GM19043 (cell line): Measurements from ENCODE around the gene SYTL3.
"Not testable (repeated sequence)": the region's sequence is repeated elsewhere in the genome, so short reads cannot be mapped to it uniquely, and the experiment has no call there.

Experiments
- ATAC-seq: cut with Tn5 transposase; IDR thresholded peaks from one replicate; pipeline ENCODE4 v1.9.1; 2021; ENCODE audit warnings: low read depth; ENCODE audit not compliant: unreplicated experiment

SYTL3 gene

DNA sequence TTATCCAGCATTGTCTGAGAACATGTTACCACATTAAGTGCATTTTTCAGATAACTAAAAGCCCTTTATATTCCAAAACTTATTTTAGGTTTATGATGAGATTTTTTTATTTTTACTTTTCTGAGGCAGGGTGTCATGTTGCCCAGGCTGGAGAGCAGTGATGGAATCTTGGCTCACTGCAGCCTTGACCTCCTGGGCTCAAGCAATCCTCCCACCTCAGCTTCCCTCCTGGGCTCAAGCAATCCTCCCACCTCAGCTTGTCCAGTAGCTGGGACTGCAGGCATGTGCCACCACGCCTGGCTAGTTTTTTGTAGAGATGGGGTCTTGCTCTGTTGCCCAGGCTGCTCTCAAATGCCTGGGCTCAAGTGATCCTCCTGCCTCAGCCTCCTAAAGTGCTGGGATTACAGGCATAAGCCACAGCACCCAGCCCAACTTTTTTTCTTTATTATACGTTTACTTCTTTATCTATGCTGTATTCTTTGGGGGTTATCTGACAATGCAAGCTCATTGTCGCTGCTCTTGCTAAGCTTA is 11.5 kb upstream of the SYTL3 start:
- no peak for ATAC-seq

DNA sequence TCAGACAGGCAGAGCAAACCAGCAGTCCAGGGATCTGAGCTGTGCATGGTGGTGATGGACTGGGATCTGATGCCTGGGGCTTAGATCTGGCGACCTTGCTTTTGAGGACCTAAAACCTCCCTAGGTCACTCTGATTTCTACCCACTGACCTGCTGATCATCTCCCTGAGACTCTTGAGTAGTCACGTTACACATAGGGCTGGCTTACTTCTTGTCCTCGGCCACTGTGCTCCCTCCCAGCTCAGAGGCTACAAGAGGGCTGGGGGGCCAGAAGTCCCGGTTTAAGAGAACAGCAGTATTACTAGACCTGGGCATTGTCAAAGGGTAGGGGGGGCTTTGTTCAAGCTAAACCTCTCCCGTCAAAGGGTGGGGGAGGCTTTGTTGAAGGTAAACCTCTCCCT is 10.8 kb upstream of the SYTL3 start:
- ATAC-seq = no peak

DNA sequence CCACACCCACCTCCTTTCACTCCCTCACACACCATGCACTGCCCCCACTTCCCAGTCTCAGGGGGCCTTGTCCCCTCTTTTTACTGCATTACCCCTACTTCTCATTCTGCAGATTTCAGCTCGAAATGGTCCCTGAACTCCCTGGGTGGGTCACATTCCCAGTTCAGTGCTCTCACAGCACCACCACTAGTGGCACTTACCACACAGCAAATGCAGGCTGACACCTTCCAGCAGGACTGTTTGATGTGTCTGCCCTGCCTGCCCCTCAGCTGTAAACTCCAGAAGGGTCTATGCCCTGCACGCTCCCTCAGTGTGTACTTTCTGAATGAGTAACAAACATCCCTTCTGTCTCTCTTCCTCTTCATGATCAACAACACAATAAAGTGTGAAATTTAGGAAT is 9.3 kb upstream of the SYTL3 start:
- ATAC-seq = no peak

DNA sequence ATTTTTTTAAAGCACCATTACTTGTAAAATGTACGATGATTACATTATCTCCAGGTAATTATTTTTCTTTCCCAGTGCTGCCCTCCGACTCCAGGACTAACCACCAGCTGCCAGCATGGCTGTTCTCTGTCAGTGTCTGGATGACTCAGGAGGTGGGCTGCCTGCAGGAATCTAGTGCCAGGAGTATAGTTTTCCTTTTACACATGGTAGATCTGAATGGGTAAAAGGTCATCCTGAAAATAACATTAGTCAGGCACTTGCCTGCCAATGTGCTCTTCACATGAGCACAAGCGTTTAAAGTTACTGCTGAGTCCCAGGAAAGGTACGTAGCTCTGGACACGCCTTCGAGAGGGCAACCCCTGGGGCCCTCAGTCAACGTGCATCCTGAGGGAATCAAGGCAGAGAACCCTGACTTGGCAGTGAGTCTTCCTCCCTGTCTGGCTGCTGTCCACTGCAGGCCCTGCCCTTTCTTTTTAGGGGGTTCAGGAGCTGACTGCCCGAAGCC is 7.7 kb upstream of the SYTL3 start:
- no peak for ATAC-seq

DNA sequence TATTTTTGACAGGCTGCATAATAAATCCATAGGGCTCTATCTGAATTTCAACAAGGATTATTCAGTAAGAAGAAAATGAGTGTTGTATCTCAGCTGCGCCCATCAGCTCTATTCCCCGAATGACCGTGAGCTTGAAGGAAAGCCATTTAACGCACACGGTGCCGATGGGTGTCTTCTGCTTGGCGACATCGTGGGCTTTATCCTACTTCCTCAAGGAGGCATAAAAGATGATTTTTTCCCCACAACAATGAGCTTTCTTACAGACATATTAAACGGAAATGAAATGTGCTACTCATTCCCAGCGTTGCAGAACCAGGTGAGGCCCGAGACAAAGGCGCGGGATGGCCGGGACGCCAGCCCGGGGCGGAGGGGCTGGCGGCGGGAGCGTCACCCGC is 6.0 kb upstream of the SYTL3 start:
- ATAC-seq = no peak

DNA sequence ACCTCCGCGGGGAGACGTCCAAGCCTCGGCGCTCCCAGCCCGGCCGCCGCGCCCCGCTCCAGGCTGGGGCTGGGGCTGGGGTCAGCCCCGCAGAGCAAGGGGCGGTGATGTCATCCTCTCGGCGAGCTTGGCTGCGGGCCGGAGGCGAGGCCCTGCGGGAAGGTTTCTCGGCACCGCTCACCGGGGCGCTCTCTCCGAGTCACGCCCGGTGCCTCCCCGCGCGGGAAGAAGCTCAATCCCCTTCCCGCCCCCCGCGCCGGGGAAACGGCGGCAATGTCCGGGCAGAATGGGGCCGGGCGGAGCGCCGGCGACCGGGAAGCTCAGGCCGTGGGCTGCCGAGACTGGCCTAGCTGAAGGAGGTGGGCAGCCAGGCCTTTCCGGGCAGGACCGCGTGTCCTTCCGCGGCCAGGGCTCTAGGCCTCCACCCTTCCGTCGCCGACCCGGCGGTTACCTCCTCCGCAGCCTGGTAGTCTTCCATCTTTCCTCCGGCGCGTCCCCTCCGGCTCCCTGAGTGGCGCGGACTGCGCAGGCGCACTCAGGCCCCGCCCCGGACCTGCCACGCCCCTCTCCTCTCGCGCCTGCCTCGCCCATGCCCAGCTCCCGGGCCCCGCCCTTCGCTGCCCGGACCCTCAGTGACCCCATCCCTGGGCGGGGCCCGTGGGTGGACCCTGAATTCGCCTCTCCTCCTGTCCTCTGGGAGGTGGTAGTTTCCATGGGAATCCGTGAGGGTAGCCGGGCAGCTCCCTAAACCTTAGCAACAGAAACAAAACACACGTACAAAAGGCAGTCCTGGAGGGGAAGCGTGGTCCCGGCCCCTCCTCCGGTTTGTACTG is 5.4 kb upstream of the SYTL3 start, which contains the start of gene DYNLT1:
Gene DYNLT1 (minus strand): TSS at position 513 of the 833 bp plus-strand sequence. CDS start 35 bp downstream, at position 478.
- ATAC-seq = peak; percentile 41

DNA sequence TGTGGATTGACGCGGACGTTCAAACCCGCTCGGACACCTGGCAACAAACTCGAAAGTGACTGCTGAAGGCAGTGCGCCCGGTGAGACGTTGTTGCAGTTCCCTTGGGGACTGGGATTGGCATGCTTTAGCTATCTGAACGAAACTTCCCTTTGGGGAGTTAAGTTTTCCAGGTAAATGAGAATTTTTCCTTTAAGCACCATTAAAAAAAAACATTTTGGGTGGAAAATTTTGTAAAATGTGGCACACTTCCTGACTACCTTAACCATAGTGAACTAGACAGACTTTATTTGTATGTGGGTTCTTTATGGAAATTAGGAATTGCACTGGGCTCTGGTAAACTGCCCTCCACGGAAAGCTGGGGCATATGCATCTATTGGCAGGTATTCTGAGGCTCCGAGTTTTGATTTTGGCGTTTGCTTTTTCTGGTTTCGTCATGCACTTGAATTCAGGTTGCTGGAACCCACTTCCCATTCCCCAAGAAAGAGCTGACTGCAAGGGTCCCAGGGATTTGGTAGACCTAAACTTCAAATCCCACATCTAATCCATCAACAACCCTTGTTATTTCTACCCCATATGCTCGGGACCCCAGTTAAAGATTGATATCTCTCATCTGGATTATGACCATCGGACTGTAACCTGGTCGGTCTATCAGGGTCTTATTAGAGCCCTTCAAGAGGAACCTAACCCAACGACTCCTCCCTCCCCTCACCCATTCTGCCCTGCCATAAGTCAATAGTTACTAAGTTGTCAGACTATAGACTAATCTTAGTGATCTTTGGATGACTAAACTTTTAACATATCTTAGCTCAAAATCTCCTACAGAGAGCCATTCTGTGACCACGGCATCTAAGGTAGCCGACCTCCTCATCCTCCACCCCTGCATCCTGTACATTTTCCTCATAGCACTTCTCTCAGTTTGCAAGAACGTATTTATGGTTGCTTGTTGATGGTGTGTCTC is 4.5 kb upstream of the SYTL3 start:
- ATAC-seq = no peak

DNA sequence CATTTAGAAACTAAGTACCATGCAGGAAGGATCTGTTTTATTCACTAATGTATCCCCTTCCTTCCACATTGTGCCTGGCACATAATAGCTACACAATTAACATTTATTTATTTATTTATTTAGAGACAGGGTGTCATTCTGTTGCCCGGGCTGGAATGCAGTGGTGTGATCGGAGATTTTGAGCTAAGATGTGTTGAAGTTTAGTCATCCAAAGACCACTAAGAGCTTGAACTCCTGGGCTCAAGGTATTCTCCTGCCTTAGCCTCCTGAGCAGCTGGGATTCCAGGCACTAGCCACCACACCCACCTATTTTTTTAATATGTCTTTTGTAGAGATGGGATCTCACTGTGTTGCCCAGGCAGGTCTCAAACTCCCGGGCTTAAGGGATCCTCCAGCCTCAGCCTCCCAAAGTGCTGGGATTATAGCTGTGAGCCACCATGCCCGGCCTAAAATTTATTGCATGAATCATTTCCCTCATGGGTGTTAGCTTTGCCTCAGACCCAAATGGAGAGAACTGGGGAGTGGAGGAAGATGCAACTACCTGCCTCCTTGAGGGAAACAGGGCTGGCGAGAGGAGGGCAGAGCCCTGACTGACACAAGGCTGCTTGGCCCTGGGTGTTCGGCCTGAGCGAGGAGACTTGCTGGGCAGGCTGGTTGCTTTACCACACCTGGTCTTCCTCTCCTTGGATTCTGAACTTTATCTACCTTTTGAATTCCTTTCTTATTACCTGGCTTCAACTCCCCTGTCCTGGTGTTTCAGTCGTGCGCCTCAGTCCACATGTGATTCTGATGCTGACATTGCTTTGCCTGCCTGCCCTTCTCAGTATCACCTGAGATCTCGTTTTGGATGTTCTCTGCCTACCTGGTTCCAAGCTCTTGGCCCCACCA is 3.6 kb upstream of the SYTL3 start:
- no peak for ATAC-seq

DNA sequence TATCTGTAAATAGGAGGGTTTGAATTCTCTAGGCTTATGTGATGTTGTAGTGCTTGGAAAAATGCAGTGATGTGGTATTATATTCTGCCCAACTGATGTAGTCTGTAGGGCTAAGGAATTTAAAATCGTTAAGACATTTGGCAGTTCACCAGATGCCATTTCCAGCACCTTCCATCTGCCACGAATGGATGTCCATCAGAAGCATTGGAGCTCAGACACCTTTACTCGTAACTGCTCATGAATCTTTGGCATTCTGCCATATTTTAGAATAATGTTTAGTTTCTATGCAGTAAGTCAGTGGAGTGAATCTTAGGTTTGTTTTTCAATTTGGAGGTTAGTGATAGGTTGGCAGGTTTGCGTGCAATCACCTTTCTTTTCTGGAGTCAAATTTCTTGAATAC is 2.4 kb upstream of the SYTL3 start:
- ATAC-seq = no peak

DNA sequence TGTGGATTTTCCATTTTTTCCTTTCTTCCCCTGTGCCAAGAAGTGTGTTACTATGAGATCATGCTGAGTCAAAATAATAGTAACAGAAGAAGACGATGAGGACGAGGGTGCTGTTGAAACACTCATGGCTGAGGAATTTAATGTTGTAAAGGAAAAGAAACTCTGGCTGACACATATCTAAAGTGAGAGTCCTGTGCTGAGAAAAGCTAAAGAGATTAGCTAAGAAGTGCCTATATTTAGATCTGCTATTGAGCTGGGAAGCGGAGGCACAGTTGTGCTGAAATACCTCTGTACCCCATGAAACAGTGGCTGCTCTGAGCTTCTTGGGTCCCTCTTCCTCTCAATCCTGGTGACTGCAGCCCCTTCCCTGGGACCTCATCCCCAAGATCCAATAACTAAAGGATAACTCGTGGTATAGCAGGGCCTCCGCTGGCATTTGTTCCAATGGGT is 1.1 kb upstream of the SYTL3 start:
- peak; percentile 33 for ATAC-seq

DNA sequence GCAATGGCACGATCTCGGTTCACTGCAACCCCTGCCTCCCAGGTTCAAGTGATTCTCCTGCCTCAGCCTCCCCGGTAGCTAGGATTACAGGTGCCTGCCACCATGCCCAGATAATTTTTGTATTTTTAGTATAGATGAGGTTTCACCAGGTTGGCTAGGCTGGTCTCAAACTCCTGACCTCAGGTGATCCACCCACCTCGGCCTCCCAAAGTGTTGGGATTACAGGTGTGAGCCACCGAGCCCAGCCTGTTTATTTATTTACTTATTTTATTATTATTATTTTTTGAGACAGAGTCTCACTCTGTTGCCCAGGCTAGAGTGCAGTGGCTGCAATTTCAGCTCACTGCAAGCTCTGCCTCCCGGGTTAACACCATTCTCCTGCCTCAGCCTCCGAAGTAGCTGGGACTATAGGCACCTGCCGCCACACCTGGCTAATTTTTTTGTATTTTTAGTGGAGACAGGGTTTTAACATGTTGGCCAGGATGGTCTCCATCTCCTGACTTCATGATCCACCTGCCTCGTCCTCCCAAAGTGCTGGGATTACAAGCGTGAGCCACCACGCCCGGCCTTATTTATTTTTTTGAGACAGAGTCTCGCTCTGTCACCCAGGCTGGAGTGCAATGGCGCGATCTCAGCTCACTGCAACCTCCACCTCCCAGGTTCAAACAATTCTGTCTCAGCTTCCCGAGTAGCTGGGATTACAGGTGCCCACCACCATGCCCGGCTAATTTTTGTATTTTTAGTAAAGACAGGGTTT is 2.3 kb downstream of the SYTL3 start:
- not testable (repeated sequence) for ATAC-seq

DNA sequence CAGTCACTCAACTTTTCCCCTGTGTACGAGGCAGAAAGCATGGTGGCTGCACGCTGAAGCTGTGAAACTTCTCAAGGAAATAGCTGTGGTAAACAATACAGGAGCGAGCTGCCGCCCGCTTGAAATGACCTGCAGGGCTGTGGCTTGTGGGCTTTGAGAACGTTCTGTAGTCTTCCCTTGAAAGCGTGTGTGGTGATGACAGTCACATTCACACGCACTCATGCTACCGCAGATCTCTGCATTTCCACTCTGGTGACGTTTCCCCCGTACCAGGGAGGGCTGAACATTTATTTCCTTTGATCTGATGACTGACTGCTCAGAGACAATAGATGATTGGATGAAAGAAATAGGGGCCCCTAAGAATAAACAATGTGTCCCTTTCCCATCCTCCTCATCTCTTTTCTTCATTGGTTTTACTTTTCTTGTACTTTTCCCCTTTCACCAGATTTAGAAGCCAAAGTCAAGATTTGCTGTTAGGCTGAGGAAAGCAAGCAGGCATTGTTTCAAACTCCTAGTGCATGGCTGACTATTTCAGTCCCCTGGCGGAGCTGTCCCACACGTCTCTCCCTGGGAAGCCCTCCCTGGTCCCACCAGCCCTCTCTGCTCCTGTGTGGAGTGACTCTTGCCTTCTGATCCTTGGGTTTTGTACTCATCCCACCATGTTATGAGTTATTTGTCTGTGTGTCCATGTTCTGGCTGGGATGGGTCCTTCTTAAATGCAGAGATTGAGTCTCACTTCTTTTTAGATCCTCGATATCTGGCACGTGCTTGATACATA is 3.9 kb downstream of the SYTL3 start:
- ATAC-seq = peak; percentile 48

DNA sequence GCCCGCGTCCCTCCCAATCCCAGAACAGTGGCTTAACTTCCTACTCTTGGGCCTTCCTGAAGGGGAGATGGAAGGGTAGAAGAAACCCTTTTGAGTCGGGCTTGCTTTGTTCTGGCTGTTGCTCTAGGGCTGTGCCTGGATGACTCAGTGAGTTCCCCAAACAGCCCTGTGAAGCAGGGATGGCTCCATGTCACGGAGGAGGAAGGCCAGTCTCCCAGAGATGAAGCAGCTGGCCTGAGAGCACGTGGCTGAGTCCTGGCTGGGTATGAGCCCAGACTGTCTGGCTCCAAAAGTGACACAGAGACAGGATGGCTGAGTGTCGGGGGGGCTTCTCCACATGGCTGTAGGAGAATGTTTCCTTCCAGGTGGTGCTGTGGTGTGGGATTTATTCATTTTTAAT is 4.6 kb downstream of the SYTL3 start:
- no peak for ATAC-seq

DNA sequence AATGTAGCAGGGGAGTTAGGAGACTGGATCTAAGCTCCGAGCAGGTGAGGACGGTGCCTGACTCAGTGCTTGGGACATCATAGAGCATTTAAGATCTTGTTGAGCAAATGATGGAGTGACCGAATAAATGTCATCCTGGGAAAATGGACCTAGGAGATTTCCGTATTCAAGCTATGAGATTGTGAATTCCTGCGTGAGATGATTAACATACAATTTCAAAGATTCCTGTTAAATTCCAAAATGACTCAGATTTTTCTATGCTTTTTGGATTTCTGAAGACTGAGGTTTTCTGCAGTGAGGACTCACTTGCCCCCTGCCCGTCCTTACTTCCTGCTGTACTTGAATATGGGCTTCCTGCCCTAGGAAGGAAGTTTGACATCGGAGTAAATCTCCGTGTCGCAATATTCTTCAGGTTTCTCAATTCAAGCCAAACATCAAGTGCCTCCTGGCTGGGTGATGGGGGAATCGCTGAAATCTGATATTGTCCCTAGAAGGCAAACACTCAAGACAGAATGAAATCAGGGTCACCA is 5.2 kb downstream of the SYTL3 start:
- ATAC-seq = no peak

DNA sequence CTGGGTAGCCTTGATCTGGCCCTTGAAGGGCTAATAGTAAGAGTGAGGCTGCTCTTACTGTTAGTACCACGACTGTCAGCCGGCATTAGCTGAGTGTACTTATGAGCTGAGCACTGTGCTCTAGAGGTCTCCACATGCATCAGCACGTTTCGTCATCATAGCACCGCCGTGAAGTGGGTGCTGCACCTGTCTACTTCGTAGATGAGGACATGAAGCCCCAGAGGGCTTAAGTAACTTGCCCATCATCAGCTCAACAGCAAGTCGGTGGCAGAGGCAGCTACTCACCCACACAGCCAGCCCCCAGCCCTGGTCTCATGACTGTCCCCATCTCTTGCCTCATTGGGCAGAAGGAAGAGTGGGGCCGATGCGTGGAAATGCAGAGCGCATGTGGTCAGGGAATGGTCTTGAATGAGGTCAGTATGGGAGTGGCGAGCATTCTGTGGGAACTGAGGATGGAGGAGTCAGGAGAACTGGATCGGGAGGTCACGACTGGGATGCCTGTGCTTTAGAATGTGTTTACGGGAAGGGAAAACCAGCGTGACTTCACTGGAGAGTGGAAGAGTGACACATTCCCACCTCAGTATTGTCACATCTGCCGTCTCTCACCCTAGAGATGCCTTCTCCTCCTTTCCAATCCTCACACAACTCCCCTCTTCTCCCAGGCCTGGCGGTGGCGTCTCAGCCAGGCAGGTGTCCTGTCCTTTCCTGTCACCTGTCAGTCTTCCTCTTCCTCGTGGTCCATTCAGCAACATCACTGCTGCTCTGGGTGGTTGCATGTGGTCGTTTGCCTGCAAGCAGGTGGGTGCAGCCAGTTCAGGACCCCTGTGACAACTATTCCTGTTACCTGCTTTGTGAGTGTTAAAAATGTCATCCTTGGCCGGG is 6.0 kb downstream of the SYTL3 start:
- ATAC-seq = no peak

DNA sequence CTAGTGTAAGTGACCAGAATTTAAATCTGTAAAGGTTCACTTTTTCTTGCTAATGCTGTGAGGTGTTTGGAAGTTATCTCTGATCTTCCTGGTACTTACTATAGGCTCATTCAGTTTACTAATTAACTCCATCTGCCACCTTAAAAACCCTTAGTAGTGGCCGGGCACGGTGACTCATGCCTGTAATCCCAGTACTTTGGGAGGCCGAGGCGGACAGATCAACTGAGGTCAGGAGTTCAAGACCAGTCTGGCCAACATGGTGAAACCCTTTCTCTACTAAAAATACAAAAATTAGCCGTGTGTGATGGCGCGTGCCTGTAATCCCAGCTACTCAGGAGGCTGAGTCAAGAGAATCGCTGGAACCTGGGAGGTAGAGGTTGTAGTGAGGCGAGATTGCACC is 7.1 kb downstream of the SYTL3 start:
- not testable (repeated sequence) for ATAC-seq

DNA sequence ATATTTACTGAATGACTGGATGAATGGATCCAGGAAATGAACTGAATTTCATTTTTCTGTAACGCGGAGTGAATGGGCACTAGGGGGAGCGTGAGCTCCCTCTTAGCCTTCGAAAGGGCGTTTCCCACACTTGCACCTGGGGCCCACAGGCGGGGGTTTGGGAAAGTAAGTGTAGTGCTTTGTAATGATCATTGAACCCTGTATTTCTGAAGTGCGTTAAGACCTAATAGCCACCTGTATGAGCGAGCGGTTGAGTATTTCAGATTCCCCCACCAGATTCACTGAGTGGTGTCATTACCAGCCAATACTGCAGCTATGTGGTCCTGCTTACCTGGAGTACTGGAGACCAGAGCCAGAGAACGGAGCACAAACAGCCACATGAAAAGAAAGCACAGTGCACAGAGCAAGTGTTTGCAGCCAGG is 10.5 kb downstream of the SYTL3 start:
- no peak for ATAC-seq
